Lung (tissue), 12 donors: ENCODE measurements around the gene DDA1. TPM values are rescaled to one million over a fixed set of nuclear protein-coding genes. Genes with fewer than 3 reads are reported as not detected.

Source experiments
- ATAC-seq: fragments of 200-7000 bp; cut with Tn5 transposase; one replicate; pipeline ENCODE4 v1.9.1; 2020; ENCODE audit warnings: moderate number of reproducible peaks; ENCODE audit not compliant: insufficient read depth, low FRiP score
- DNase-seq, 3 donors: peaks; one replicate each; pipeline ENCODE4 v3.0.0-alpha.2; 2013 to 2017
- H3K27ac ChIP-seq, 2 donors: one replicate each; pipeline ENCODE4 v1.5.1; 2013; ENCODE audit warnings: mild to moderate bottlenecking in 2 of 2, moderate library complexity in 2 of 2, control low read depth in 1 of 2, inconsistent platforms in 1 of 2, low read depth in 1 of 2, low read length in 1 of 2
- H3K27me3 ChIP-seq, 3 donors: one replicate each; pipeline ENCODE4 v1.5.1; 2013; ENCODE audit warnings: low read length in 2 of 3; ENCODE audit not compliant: control insufficient read depth in 3 of 3, insufficient read depth in 3 of 3
- H3K36me3 ChIP-seq, 4 donors: one replicate each; pipeline ENCODE4 v1.5.1; 2013; ENCODE audit warnings: low read length in 4 of 4, mild to moderate bottlenecking in 1 of 4, moderate library complexity in 1 of 4; ENCODE audit not compliant: control insufficient read depth in 4 of 4, insufficient read depth in 4 of 4
- H3K4me1 ChIP-seq, 5 donors: one replicate each; pipeline ENCODE4 v1.5.1; 2013; ENCODE audit warnings: low read length in 5 of 5, mild to moderate bottlenecking in 2 of 5, moderate library complexity in 1 of 5; ENCODE audit not compliant: control insufficient read depth in 5 of 5, insufficient read depth in 5 of 5
- H3K4me3 ChIP-seq: one replicate; pipeline ENCODE4 v1.5.1; 2013; ENCODE audit warnings: mild to moderate bottlenecking, control low read depth, moderate library complexity
- H3K9ac ChIP-seq, 2 donors: one replicate each; pipeline ENCODE4 v1.5.1; 2013; ENCODE audit warnings: low read length in 2 of 2, control low read depth in 1 of 2; ENCODE audit not compliant: insufficient read depth in 1 of 2
- H3K9me3 ChIP-seq, 4 donors: one replicate each; pipeline ENCODE4 v1.5.1; 2013; ENCODE audit warnings: low read length in 3 of 4, mild to moderate bottlenecking in 1 of 4, moderate library complexity in 1 of 4; ENCODE audit not compliant: control insufficient read depth in 4 of 4, insufficient read depth in 3 of 4
- WGBS, 2 donors: extraction: QIAGEN DNeasy Blood & Tissue Kit; methylation state at CpG; one replicate each; pipeline ENCODE4 v1.1.7; 2013; 5-methylcytosine and 5-hydroxymethylcytosine counted together
- polyA plus RNA-seq, 2 donors: library from polyadenylated mRNA; stranded (reverse); fragments of 200-250 nt; gene quantifications; one replicate each; pipeline ENCODE4 v1.2.1, GENCODE V29; 2013
- total RNA-seq, 2 donors: library from RNA; depleted of rRNA in 1 of 2; stranded (reverse); fragments of >200 nt in 1 of 2; gene quantifications; one replicate each; pipeline ENCODE4 v1.2.1, GENCODE V29; 2014 to 2021
- TF ChIP-seq, protein P1 (sequence below): IDR thresholded peaks from 2 replicates; pipeline ENCODE4 v1.5.1; 2012; ENCODE audit warnings: mild to moderate bottlenecking; ENCODE audit errors: control extremely low read depth, extremely low read depth
- donor health status: control.
- donor health status: control.
- donor health status: Bipolar disorder and iron deficiency.
- donor health status: healthy.
- donor health status: DM: yes; HTN: yes; CAD: no.

Gene DDA1
- total and polyA plus RNA-seq, 4 donors = 16.1 to 66.5 (median 50.5) TPM

DNA sequence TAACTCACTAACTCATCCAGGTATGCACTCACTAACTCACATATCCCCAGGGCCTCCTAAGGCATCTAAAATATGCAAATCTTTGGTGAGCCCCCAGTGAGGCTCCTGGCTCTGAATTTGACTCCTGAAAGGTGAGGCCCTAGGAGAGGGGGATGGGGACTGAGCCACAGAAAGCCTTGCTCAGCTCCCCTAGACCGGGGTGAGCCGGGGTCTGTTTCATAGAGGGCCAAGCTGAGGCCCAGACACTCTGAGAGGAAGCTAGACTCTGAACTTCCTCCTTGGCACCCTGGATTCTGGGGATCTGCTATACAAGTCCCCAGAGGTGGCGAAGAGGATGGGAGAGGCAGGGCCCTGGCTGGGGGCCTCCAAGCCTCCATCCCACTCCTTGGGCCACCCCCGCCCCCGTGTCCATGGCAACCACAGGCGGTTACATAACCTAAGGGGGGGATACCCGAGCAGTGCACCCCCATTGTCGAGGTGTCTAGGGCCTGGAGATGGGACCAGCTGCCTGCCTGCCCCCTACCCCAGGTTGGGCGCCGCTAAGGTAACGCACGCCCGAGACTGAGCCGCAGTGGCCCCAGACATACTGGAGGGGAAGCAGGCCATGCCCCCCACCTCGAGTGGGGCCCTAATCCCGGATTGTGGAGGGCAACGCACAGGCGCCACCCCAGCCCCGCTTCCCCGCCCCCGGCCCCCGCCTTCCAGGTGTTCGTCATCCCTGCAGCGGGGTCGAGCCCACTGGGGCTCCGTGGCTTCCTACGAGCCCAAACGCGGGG is 6.8 kb upstream of the DDA1 start:
- Histone ChIP-seq H3K9me3 (peaks cover 0 to 3% (median 0%) of the 10 kb centered on the region in 4 donors), H3K4me1 (peaks cover 2 to 31% (median 5%) of the 10 kb centered on the region in 5 donors), H3K9ac (peak overlapping the region in 1 of 2 donors; percentile 11), H3K27ac (peak overlapping the region; percentile 21 to 57), H3K36me3 (peaks cover 0 to 7% (median 5%) of the 10 kb centered on the region in 4 donors), H3K4me3 (peak overlapping the region; percentile 48), H3K27me3 (no peaks in the 10 kb centered on the region)
- DNase-seq (no peak), ATAC-seq (no peak)
- TF ChIP-seq, protein P1, sequence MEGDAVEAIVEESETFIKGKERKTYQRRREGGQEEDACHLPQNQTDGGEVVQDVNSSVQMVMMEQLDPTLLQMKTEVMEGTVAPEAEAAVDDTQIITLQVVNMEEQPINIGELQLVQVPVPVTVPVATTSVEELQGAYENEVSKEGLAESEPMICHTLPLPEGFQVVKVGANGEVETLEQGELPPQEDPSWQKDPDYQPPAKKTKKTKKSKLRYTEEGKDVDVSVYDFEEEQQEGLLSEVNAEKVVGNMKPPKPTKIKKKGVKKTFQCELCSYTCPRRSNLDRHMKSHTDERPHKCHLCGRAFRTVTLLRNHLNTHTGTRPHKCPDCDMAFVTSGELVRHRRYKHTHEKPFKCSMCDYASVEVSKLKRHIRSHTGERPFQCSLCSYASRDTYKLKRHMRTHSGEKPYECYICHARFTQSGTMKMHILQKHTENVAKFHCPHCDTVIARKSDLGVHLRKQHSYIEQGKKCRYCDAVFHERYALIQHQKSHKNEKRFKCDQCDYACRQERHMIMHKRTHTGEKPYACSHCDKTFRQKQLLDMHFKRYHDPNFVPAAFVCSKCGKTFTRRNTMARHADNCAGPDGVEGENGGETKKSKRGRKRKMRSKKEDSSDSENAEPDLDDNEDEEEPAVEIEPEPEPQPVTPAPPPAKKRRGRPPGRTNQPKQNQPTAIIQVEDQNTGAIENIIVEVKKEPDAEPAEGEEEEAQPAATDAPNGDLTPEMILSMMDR = no peak
- 8 to 10% methylated on average over 24 to 29 of the region's 29 CpGs for WGBS, 2 donors

DNA sequence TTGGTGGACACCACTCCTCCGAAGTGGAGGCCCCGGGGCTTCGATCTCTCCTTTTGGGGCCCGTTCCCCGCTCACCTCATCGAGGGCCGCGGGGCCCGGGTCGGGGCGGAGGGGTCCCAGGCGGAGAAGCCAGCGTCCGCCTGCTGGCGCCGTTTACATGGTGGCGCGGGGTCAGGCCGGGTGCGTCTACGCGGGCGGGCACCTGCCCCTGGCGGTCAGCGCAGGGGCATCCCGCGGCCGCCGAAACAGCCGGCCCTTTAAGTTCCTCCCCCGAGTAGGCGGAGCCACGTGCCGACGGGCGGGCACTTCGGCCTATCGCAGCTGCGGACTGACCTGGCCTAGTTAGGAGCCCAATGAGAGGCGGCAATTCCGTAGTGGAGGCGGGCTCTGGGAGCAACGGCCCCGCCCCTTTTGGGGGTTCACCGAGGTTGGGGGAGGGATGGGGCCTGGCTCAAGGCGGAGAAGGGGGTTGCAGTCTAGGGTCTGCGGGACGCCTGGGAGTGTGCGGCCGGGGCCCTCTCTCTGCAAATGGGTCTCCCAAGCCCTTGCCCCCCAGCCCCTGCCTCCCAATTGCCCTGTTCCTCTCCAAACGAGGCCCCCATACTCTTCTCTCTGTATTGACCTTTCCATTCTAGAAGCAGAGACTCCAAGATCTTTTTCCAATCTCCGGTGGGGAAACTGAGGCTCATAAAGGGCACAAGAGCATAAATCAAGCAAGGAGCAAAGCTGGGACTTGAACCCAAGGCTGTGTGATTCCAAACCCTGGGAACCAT is 6.0 kb upstream of the DDA1 start, which contains the start of gene ABHD8:
ABHD8 (minus strand) TSS at position 259 of the 773 bp plus-strand sequence. CDS start 1,809 bp downstream, outside the sequence.
- peak; percentile 96 to 97 (median 97) for DNase-seq
- 2% methylated on average over 42 to 52 of the region's 52 CpGs for WGBS, 2 donors
- peak within 1 kb of the TSS; percentile 48 for H3K4me3 ChIP-seq

DNA sequence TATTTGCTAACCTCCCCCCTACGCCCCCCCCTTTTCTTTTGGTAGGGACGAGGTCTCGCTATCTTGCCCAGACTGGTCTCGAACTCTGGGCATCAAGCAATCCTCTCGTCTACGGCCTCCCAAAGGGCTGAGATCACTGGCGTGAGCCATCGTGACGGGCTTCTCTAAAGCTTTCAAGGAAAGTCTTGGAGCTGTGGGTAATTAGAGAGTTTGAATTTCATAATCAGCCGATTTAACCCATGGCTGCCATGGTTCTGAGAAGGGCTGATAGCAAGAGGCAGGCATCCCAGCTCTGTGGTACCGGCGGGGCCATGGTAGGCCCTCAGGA is 5.5 kb upstream of the DDA1 start:
- Histone ChIP-seq H3K27me3 (no peaks in the 10 kb centered on the region), H3K9ac (no peak overlapping the region), H3K4me3 (no peak overlapping the region), H3K36me3 (peaks cover 0 to 7% (median under 1%) of the 10 kb centered on the region in 4 donors), H3K9me3 (no peaks in the 10 kb centered on the region), H3K27ac (peak overlapping the region; percentile 49 to 68), H3K4me1 (peaks cover 2 to 31% (median 5%) of the 10 kb centered on the region in 5 donors)
- ATAC-seq (no peak), DNase-seq (peak; percentile 18 to 60 (median 46))
- 63 to 70% methylated on average over 12 of the region's 12 CpGs for WGBS, 2 donors
- TF ChIP-seq, protein P1 = no peak

More for the DNA sequence above, 6.0 kb upstream of the DDA1 start, which contains the start of gene ABHD8:
- Histone ChIP-seq H3K9me3 (peaks cover 0 to under 1% (median 0%) of the 10 kb centered on the region in 4 donors), H3K4me1 (peaks cover 2 to 31% (median 5%) of the 10 kb centered on the region in 5 donors), H3K27me3 (no peaks in the 10 kb centered on the region), H3K9ac (peak within 1 kb of the TSS in 1 of 2 donors; percentile 11), H3K36me3 (peaks cover 0 to 7% (median 3%) of the 10 kb centered on the region in 4 donors), H3K27ac (peak within 1 kb of the TSS; percentile 57 to 68)
- peak; percentile 83 for ATAC-seq
- TF ChIP-seq, protein P1 = peak; percentile 18
